Measurements from ENCODE around the gene POMT2. TPM values are rescaled to one million over a fixed set of nuclear protein-coding genes. Genes with fewer than 3 reads are reported as not detected.

The POMT2 gene
- total and polyA plus RNA-seq, 2 donors (not counting 3 experiments of a cell fraction or from before 2014, with no cell fraction given), result 19.5 to 48.2 TPM

DNA sequence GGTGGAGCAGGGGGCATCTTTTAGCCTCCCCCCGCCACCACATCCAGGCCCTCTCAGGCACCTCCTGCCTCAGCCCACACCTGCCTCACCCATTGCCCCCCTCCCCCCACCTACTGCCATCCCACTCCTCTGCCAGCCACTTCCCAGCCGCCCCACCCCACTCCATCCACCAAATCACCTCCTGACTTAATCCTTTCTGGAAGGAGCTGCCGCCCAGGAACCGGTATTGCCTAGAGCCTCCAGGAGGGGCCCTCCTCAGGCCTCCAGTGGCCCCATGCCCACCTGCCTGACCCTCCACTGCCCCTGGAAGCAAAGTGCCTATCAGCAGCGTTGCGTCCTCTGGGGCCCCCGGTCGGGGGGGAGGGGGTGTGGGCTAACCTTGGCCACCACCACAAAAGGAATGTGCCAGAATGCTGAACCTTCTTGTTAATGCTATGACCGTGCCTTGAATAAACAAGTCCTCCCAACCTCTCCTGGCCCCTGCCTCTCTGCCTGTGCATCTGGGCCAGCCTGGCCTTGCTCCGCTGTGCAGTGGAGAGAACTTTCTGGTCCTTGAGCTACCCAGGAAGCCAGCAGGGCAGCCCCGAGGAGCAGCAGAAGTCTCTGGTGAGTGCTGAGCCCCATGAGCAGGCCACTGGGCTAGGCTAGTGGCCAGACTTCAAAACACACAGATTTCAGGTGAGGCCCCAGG is 61.5 kb downstream of the POMT2 start:
- TF ChIP-seq, protein P1, sequence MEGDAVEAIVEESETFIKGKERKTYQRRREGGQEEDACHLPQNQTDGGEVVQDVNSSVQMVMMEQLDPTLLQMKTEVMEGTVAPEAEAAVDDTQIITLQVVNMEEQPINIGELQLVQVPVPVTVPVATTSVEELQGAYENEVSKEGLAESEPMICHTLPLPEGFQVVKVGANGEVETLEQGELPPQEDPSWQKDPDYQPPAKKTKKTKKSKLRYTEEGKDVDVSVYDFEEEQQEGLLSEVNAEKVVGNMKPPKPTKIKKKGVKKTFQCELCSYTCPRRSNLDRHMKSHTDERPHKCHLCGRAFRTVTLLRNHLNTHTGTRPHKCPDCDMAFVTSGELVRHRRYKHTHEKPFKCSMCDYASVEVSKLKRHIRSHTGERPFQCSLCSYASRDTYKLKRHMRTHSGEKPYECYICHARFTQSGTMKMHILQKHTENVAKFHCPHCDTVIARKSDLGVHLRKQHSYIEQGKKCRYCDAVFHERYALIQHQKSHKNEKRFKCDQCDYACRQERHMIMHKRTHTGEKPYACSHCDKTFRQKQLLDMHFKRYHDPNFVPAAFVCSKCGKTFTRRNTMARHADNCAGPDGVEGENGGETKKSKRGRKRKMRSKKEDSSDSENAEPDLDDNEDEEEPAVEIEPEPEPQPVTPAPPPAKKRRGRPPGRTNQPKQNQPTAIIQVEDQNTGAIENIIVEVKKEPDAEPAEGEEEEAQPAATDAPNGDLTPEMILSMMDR (IDR thresholded peaks at IDR 0.05; ENCODE audit: extremely low read depth in 1 of 2, insufficient read depth in 1 of 2, low read depth in 1 of 2, low read length in 2 of 2), result no peak
- TF ChIP-seq POLR2A (IDR thresholded peaks at IDR 0.05; ENCODE audit: low read depth, low read length) (no peak), EZH2 (IDR thresholded peaks at IDR 0.05; ENCODE audit: borderline replicate concordance, low read depth, low read length, severe bottlenecking) (no peak), GATA2 (IDR thresholded peaks at IDR 0.05; ENCODE audit: insufficient read depth, insufficient read length, low read depth, low read length) (no peak), JUN (IDR thresholded peaks at IDR 0.05; ENCODE audit: borderline replicate concordance, insufficient read depth, insufficient read length, low read depth) (no peak), FOS (IDR thresholded peaks at IDR 0.05; ENCODE audit: borderline replicate concordance, insufficient read depth, low read length) (no peak), MYC (IDR thresholded peaks at IDR 0.05; ENCODE audit: low read depth, low read length) (no peak), POLR2AphosphoS5 (IDR thresholded peaks at IDR 0.05; ENCODE audit: insufficient read depth, low read depth, low read length) (no peak)
- TF ChIP-seq, protein P2, sequence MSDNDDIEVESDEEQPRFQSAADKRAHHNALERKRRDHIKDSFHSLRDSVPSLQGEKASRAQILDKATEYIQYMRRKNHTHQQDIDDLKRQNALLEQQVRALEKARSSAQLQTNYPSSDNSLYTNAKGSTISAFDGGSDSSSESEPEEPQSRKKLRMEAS (IDR thresholded peaks at IDR 0.05; ENCODE audit: insufficient read depth, insufficient read length), result no peak
- Histone ChIP-seq H3K4me1 (ENCODE audit: control insufficient read depth, extremely low read depth, insufficient read depth, low read length) (no peaks in the 10 kb centered on the region), H3K79me2 (ENCODE audit: control insufficient read depth, insufficient read depth, low read length) (no peaks in the 10 kb centered on the region), H3K4me3 (replicated peaks in 1 of 3; ENCODE audit: insufficient read depth in 1 of 3, low read depth in 1 of 3, low read length in 3 of 3) (no peak overlapping the region), H3K27ac (ENCODE audit: insufficient read depth, low read depth, low read length) (no peak overlapping the region), H2AFZ (ENCODE audit: low read depth, low read length) (no peak overlapping the region), H3K9ac (replicated peaks; ENCODE audit: extremely low read depth, insufficient read depth, low read length) (no peak overlapping the region), H3K4me2 (ENCODE audit: insufficient read depth, low read length) (no peak overlapping the region), H3K27me3 (ENCODE audit: control insufficient read depth in 2 of 2, insufficient read depth in 2 of 2, low read length in 2 of 2) (no peaks in the 10 kb centered on the region), H4K20me1 (replicated peaks; ENCODE audit: control insufficient read depth, extremely low read depth, insufficient read depth, low read length) (no peaks in the 10 kb centered on the region), H3K9me3 (replicated peaks; ENCODE audit: control insufficient read depth, insufficient read depth, low read length) (no peaks in the 10 kb centered on the region), H3K36me3 (ENCODE audit: control insufficient read depth in 2 of 2, extremely low read depth in 1 of 2, insufficient read depth in 2 of 2, low read length in 2 of 2) (no peaks in the 10 kb centered on the region), H3K9me1 (replicated peaks; ENCODE audit: control insufficient read depth, extremely low read depth, insufficient read depth, low read length) (no peaks in the 10 kb centered on the region)
- CTCF ChIA-PET, result interaction anchor here (0.6 kb wide), 1 partner anchor 107 kb away, joined by 4 read pairs; no protein-coding TSS in a partner anchor
- POLR2A ChIA-PET, result no interaction called here
- dilution Hi-C loops (cut with MboI; ENCODE audit: extremely low pct_ligation_motif_present, low sequenced_read_pairs) (no loop called here), intact Hi-C loops (cut with micrococcal nuclease) (no loop called here)
- no peak for FAIRE-seq
- no TSS peak for BruUV-seq (replicated peaks)
- DNase-seq (ENCODE audit: low read depth, low spot score), result no peak
